GM19463 (cell line): Measurements from ENCODE around the gene ABCB9.

Experiments used
- ATAC-seq: cut with Tn5 transposase; IDR thresholded peaks from one replicate; pipeline ENCODE4 v1.9.1; 2021; ENCODE audit warnings: mild to moderate bottlenecking, moderate library complexity; ENCODE audit not compliant: unreplicated experiment

ABCB9 gene

DNA sequence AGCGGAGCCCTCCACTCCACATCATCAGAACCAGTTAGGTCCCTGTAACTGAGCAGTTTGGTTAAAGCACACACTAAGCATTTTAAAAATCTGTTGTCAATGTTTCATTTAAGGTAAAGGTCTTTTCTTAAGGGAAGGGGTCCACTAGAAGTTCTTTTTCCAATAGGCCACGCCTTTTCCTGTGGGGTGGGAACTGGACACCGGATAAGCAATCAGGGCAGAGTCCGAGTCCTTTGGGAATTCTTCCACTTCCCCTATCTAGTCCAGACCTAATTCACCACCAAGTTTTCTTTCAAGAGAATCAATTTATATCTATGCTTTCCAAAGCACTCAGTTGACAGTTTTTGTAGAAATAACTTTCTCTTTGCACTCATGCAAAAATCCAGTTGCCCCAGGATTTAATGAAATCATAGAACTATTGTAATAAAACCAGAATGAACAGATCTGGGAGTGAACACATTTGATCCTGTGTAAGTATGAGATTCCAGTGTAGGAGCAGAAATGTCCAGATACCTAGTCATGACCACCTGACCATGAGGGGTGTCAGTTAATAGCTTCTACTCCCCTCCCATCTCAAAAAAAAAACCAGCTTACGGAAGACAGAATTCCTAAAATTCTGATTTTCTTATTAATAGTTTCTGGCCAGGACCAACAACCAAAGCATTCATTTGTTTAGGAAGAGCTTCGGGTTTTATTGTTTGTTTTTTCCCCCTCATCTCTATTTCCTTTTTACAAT, 82.0 kb downstream of the ABCB9 start:
- ATAC-seq: no peak

GRCh38 chr12:122882908-122883558, 83.2 kb downstream of the ABCB9 start:
- ATAC-seq: no peak

DNA sequence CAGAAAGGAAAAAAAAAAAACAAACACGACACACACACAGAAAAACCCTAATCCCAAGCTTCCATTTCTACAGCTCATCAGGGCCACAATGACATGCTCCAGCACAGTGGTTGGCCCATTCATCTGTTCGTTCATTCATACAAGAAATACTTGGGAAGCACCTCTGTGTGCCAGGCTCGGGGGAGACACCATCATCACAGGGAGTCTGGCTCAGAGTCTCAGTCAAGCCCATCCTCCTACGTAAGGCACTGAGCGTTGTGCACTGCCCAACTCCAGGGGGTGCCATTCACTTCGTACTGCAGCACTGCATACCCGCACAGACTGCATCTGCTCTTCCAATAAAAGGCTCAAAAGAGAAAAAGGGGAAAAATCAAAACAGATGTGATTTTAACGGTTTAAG, 85.6 kb downstream of the ABCB9 start:
- no peak for ATAC-seq

GRCh38 chr12:122880155-122880667, 86.1 kb downstream of the ABCB9 start:
- ATAC-seq: no peak
